MM.1S (cell line): ENCODE data around the gene TFRC.

ENCODE experiments used
- DNase-seq: peaks from one replicate; pipeline ENCODE4 v3.0.0-alpha.2; 2015
- H2AFZ ChIP-seq: fragments of 300-600 bp; sonication (generic); 2 replicates; pipeline ENCODE4 v1.6.0; 2016; ENCODE audit warnings: antibody characterized with exemption, low read length
- H3F3A ChIP-seq: fragments of 300-600 bp; sonication (generic); 2 replicates; pipeline ENCODE4 v1.6.1; 2016; ENCODE audit warnings: mild to moderate bottlenecking, antibody characterized with exemption, low read length, moderate library complexity, mixed read lengths; ENCODE audit not compliant: insufficient read depth
- H3K27ac ChIP-seq: fragments of 300-600 bp; sonication (generic); 2 replicates; pipeline ENCODE4 v1.5.1; 2016; ENCODE audit warnings: mild to moderate bottlenecking, low read length
- H3K27me3 ChIP-seq: fragments of 300-600 bp; sonication (generic); replicated peaks from 2 replicates; pipeline ENCODE4 v1.6.0; 2016; ENCODE audit warnings: low read length; ENCODE audit not compliant: insufficient read depth
- H3K36me3 ChIP-seq: fragments of 300-600 bp; sonication (generic); replicated peaks from 2 replicates; pipeline ENCODE4 v1.6.1; 2016; ENCODE audit warnings: mild to moderate bottlenecking, low read length, mixed read lengths; ENCODE audit not compliant: insufficient read depth
- H3K4me1 ChIP-seq: fragments of 300-600 bp; sonication (generic); 2 replicates; pipeline ENCODE4 v1.6.1; 2016; ENCODE audit warnings: low read length, mixed read lengths
- H3K4me2 ChIP-seq: fragments of 300-600 bp; sonication (generic); 2 replicates; pipeline ENCODE4 v1.6.0; 2016; ENCODE audit warnings: low read depth, low read length
- H3K4me3 ChIP-seq: fragments of 300-600 bp; sonication (generic); 2 replicates; pipeline ENCODE4 v1.5.1; 2016; ENCODE audit warnings: low read length, mixed read lengths
- H3K79me2 ChIP-seq: fragments of 300-600 bp; sonication (generic); 2 replicates; pipeline ENCODE4 v1.6.1; 2016; ENCODE audit warnings: mixed run types, low read length, mixed read lengths
- H3K9ac ChIP-seq: fragments of 300-600 bp; sonication (generic); 2 replicates; pipeline ENCODE4 v1.6.1; 2016; ENCODE audit warnings: low read length, mixed read lengths
- H3K9me2 ChIP-seq: fragments of 300-600 bp; sonication (generic); replicated peaks from 2 replicates; pipeline ENCODE4 v1.6.1; 2016; ENCODE audit warnings: mild to moderate bottlenecking, low read length, mixed read lengths; ENCODE audit not compliant: insufficient read depth
- H3K9me3 ChIP-seq: fragments of 300-600 bp; sonication (generic); replicated peaks from 2 replicates; pipeline ENCODE4 v1.6.1; 2016; ENCODE audit warnings: mild to moderate bottlenecking, low read length, mixed read lengths; ENCODE audit not compliant: insufficient read depth
- H4K20me1 ChIP-seq: fragments of 300-600 bp; sonication (generic); 2 replicates; pipeline ENCODE4 v1.6.1; 2016; ENCODE audit warnings: mild to moderate bottlenecking, low read length, moderate library complexity, mixed read lengths; ENCODE audit not compliant: insufficient read depth
- CTCF ChIP-seq: fragments of 300-600 bp; sonication (generic); IDR thresholded peaks from 2 replicates; pipeline ENCODE4 v1.5.1; 2016; ENCODE audit warnings: antibody characterized with exemption, low read length, mixed read lengths
- EZH2 ChIP-seq: fragments of 300-600 bp; sonication (generic); optimal IDR thresholded peaks from 2 replicates; pipeline ENCODE3; 2017; ENCODE audit warnings: low read depth, mild to moderate bottlenecking, antibody characterized with exemption, low read length, mixed read lengths
- EZH2phosphoT487 ChIP-seq: fragments of 300-600 bp; sonication (generic); IDR thresholded peaks from 2 replicates; pipeline ENCODE4 v1.6.1; 2018; ENCODE audit warnings: antibody characterized with exemption, low read length

TFRC gene

GRCh38 chr3:196120291-196120951 is 38.5 kb upstream of the TFRC start:
- Histone ChIP-seq H2AFZ (no peak overlapping the region), H3K27me3 (no peaks in the 10 kb centered on the region), H3K9ac (no peak overlapping the region), H3K36me3 (no peaks in the 10 kb centered on the region), H3K79me2 (no peaks in the 10 kb centered on the region), H3K9me3 (no peaks in the 10 kb centered on the region), H3F3A (no peaks in the 10 kb centered on the region), H3K4me3 (no peak overlapping the region), H4K20me1 (no peaks in the 10 kb centered on the region), H3K4me1 (peaks cover 4% of the 10 kb centered on the region; the same call in 1 of the 2 replicates), H3K9me2 (no peaks in the 10 kb centered on the region), H3K4me2 (no peak overlapping the region), H3K27ac (no peak overlapping the region)
- TF ChIP-seq EZH2, result no peak
- TF ChIP-seq CTCF, result no peak
- TF ChIP-seq EZH2phosphoT487, result no peak
- no peak for DNase-seq

- Histone ChIP-seq H3F3A (no peaks in the 10 kb centered on the region), H3K27ac (no peak overlapping the region), H3K9me3 (no peaks in the 10 kb centered on the region), H3K36me3 (no peaks in the 10 kb centered on the region), H3K27me3 (no peaks in the 10 kb centered on the region), H4K20me1 (no peaks in the 10 kb centered on the region), H3K4me1 (peaks cover 4% of the 10 kb centered on the region; the same call in 1 of the 2 replicates), H2AFZ (no peak overlapping the region), H3K79me2 (no peaks in the 10 kb centered on the region), H3K9ac (no peak overlapping the region), H3K9me2 (no peaks in the 10 kb centered on the region), H3K4me2 (no peak overlapping the region), H3K4me3 (no peak overlapping the region)
- DNase-seq, result no peak
- no peak for TF ChIP-seq EZH2
- no peak for TF ChIP-seq CTCF
- no peak for TF ChIP-seq EZH2phosphoT487
These were observed 35.9 kb upstream of the TFRC start for GRCh38 chr3:196117809-196118208.

- no peak overlapping the region for H3K4me3 ChIP-seq
- H4K20me1 ChIP-seq, result no peaks in the 10 kb centered on the region
- no peak overlapping the region for H3K4me2 ChIP-seq
- H3K9me2 ChIP-seq, result no peaks in the 10 kb centered on the region
- no peaks in the 10 kb centered on the region for H3K79me2 ChIP-seq
- H3K27ac ChIP-seq, result no peak overlapping the region
- H3K9ac ChIP-seq, result no peak overlapping the region
- H3F3A ChIP-seq, result 0 out of 2 replicates have a peak, but pooled peaks cover 3% of the 10 kb centered on the region
- DNase-seq, result no peak
- H3K9me3 ChIP-seq, result no peaks in the 10 kb centered on the region
- TF ChIP-seq EZH2phosphoT487 (no peak), EZH2 (no peak), CTCF (no peak)
- no peaks in the 10 kb centered on the region for H3K27me3 ChIP-seq
- H3K4me1 ChIP-seq, result peaks cover 4% of the 10 kb centered on the region; the same call in 1 of the 2 replicates
- H2AFZ ChIP-seq, result no peak overlapping the region
- no peaks in the 10 kb centered on the region for H3K36me3 ChIP-seq
These were observed 33.8 kb upstream of the TFRC start for GRCh38 chr3:196115678-196116083.
